ENCODE results near the gene MCF2L.

Gene MCF2L

DNA sequence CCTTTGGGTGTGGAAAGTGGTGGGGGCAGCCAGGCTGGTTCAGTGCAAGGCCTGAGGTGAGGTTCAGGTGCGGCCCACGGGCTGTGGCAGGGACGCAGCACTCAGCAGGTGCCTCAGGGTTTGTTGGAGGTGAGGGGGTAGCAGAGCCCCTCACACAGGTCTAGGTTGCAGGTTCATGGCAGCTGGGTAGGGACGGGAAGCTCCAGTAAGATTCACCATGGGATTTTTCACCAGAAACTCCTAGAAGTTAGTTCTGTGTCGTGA, 14.0 kb downstream of the MCF2L start:
- no peak overlapping the region for H2BK12ac ChIP-seq (ENCODE audit: low read length in 2 of 2)
- WGBS, result 75% methylated on average over 5 of the region's 5 CpGs
- no peaks in the 10 kb centered on the region for H3K36me3 ChIP-seq (ENCODE audit: control insufficient read depth in 1 of 2, insufficient read depth in 2 of 2, low read depth in 1 of 2, low read length in 2 of 2)
- no peak overlapping the region for H2AK5ac ChIP-seq (ENCODE audit: low read length, severe bottlenecking)
- H2BK15ac ChIP-seq (ENCODE audit: low read depth, poor library complexity, severe bottlenecking), result no peak overlapping the region
- DNase-seq, result no peak
- H3K18ac ChIP-seq (ENCODE audit: low read depth in 1 of 2, low read length in 2 of 2), result no peak overlapping the region
- H3K27me3 ChIP-seq (ENCODE audit: control insufficient read depth in 1 of 2, insufficient read depth in 1 of 2, low read length in 2 of 2), result peaks cover 43 to 74% of the 10 kb centered on the region in 2 experiments
- H4K91ac ChIP-seq (ENCODE audit: low read length), result no peak overlapping the region
- H2BK5ac ChIP-seq (ENCODE audit: low read depth, low read length, poor library complexity, severe bottlenecking), result no peak overlapping the region
- no peak overlapping the region for H4K8ac ChIP-seq (ENCODE audit: low read length)
- H3K9me3 ChIP-seq (ENCODE audit: control insufficient read depth, low read length), result no peaks in the 10 kb centered on the region
- H3K4ac ChIP-seq (ENCODE audit: low read depth in 1 of 2, low read length in 2 of 2), result no peak overlapping the region
- no peaks in the 10 kb centered on the region for H3K79me1 ChIP-seq (replicated peaks; ENCODE audit: low read length, poor library complexity, severe bottlenecking)
- H3K4me3 ChIP-seq (ENCODE audit: insufficient read depth in 1 of 2, low read depth in 1 of 2, low read length in 2 of 2), result no peak overlapping the region
- no peak overlapping the region for H3K23ac ChIP-seq (ENCODE audit: low read length in 2 of 2)
- no peaks in the 10 kb centered on the region for H3K4me1 ChIP-seq (ENCODE audit: control insufficient read depth, insufficient read depth, low read depth, low read length)
- no peak overlapping the region for H3K9ac ChIP-seq (ENCODE audit: low read length)
- no peak overlapping the region for H3K4me2 ChIP-seq (ENCODE audit: low read length, poor library complexity, severe bottlenecking)
- H2BK120ac ChIP-seq (ENCODE audit: low read depth, low read length), result no peak overlapping the region
- no peak overlapping the region for H3K27ac ChIP-seq (ENCODE audit: low read length, poor library complexity, severe bottlenecking)
- no peak overlapping the region for H3K14ac ChIP-seq (ENCODE audit: low read length in 2 of 2)
- no peak overlapping the region for H2AFZ ChIP-seq (ENCODE audit: low read depth, low read length)

DNA sequence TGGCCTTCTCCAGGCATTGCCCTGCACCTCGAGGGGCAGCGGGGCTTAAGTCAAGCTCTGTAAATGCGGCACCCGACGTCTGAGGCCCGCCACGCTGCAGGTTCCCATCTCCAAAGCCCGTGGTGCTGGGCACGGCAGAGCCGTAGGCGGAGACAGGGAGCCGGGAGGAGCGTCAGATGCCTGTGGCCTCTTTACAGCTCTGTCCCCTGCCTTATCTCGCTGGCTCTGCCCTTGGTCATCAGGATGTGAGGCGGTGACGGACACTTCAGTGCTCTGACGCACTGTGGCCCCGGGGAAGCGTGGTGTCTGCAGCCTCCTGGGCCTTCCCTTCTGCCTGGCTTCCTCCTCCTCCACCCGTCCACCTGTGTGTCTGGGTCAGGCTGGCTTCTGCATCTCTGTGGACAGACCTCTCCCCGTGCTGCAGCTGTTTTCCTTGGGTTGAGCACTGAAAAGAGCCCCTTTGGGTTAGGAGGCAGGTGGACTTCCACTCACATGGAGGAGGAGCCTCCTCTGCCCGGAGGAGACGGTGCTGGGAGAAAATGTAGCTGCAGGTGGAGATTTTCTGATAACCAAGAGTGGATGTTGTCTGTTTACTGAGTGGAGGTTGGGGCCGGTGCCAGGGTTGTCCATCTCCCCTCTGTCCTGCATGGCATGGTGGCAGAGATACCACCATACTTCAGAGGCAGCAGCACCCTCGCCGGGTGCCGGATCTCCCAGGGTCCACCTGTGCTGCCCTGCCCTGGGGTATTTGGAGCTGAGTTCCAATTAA, 14.6 kb downstream of the MCF2L start:
- Histone ChIP-seq H3K4me3 (ENCODE audit: insufficient read depth in 1 of 2, low read depth in 1 of 2, low read length in 2 of 2) (no peak overlapping the region), H3K4ac (ENCODE audit: low read depth in 1 of 2, low read length in 2 of 2) (no peak overlapping the region), H2AK5ac (ENCODE audit: low read length, severe bottlenecking) (no peak overlapping the region), H2BK15ac (ENCODE audit: low read depth, poor library complexity, severe bottlenecking) (no peak overlapping the region), H2AFZ (ENCODE audit: low read depth, low read length) (no peak overlapping the region), H3K14ac (ENCODE audit: low read length in 2 of 2) (no peak overlapping the region), H3K23ac (ENCODE audit: low read length in 2 of 2) (no peak overlapping the region), H2BK120ac (ENCODE audit: low read depth, low read length) (no peak overlapping the region), H3K9ac (ENCODE audit: low read length) (no peak overlapping the region), H4K8ac (ENCODE audit: low read length) (peak overlapping the region; percentile 2), H2BK12ac (ENCODE audit: low read length in 2 of 2) (no peak overlapping the region), H2BK5ac (ENCODE audit: low read depth, low read length, poor library complexity, severe bottlenecking) (no peak overlapping the region), H3K18ac (ENCODE audit: low read depth in 1 of 2, low read length in 2 of 2) (no peak overlapping the region), H3K79me1 (replicated peaks; ENCODE audit: low read length, poor library complexity, severe bottlenecking) (no peaks in the 10 kb centered on the region), H3K27me3 (ENCODE audit: control insufficient read depth in 1 of 2, insufficient read depth in 1 of 2, low read length in 2 of 2) (peaks cover 36 to 70% of the 10 kb centered on the region in 2 experiments), H3K27ac (ENCODE audit: low read length, poor library complexity, severe bottlenecking) (no peak overlapping the region), H4K91ac (ENCODE audit: low read length) (no peak overlapping the region), H3K4me2 (ENCODE audit: low read length, poor library complexity, severe bottlenecking) (no peak overlapping the region), H3K4me1 (ENCODE audit: control insufficient read depth, insufficient read depth, low read depth, low read length) (no peaks in the 10 kb centered on the region), H3K36me3 (ENCODE audit: control insufficient read depth in 1 of 2, insufficient read depth in 2 of 2, low read depth in 1 of 2, low read length in 2 of 2) (no peaks in the 10 kb centered on the region), H3K9me3 (ENCODE audit: control insufficient read depth, low read length) (no peaks in the 10 kb centered on the region)
- 68% methylated on average over 25 of the region's 27 CpGs for WGBS
- no peak for DNase-seq

DNA sequence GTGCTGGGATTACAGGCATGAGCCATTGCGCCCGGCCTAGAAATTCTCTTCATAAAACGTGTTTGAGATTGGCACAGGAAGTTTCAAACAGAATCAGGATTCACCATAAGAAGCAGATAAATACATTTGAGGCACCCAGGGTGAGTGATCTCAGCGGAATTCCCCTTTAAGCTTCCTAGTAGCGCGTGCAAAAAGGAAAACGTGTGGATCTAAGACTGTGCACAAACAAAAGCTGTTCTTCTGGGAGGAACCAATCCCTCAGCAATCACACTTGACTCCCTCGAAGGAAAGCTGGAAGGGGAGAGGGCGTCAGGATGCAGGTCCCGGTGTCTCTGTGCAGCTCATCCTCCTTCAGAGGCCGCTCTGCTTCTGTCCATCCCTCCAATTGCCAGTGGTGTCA, 15.5 kb downstream of the MCF2L start:
- no peak overlapping the region for H2AK5ac ChIP-seq (ENCODE audit: low read length, severe bottlenecking)
- H2BK15ac ChIP-seq (ENCODE audit: low read depth, poor library complexity, severe bottlenecking), result no peak overlapping the region
- H4K91ac ChIP-seq (ENCODE audit: low read length), result no peak overlapping the region
- H3K9ac ChIP-seq (ENCODE audit: low read length), result no peak overlapping the region
- no peaks in the 10 kb centered on the region for H3K36me3 ChIP-seq (ENCODE audit: control insufficient read depth in 1 of 2, insufficient read depth in 2 of 2, low read depth in 1 of 2, low read length in 2 of 2)
- H3K79me1 ChIP-seq (replicated peaks; ENCODE audit: low read length, poor library complexity, severe bottlenecking), result no peaks in the 10 kb centered on the region
- no peak overlapping the region for H2BK5ac ChIP-seq (ENCODE audit: low read depth, low read length, poor library complexity, severe bottlenecking)
- no peaks in the 10 kb centered on the region for H3K9me3 ChIP-seq (ENCODE audit: control insufficient read depth, low read length)
- no peak overlapping the region for H2BK12ac ChIP-seq (ENCODE audit: low read length in 2 of 2)
- no peak overlapping the region for H4K8ac ChIP-seq (ENCODE audit: low read length)
- H3K4me3 ChIP-seq (ENCODE audit: insufficient read depth in 1 of 2, low read depth in 1 of 2, low read length in 2 of 2), result no peak overlapping the region
- no peak overlapping the region for H3K14ac ChIP-seq (ENCODE audit: low read length in 2 of 2)
- no peak overlapping the region for H3K27ac ChIP-seq (ENCODE audit: low read length, poor library complexity, severe bottlenecking)
- no peak overlapping the region for H3K23ac ChIP-seq (ENCODE audit: low read length in 2 of 2)
- DNase-seq, result no peak
- no peaks in the 10 kb centered on the region for H3K4me1 ChIP-seq (ENCODE audit: control insufficient read depth, insufficient read depth, low read depth, low read length)
- 77% methylated on average over 10 of the region's 11 CpGs for WGBS
- no peak overlapping the region for H3K4ac ChIP-seq (ENCODE audit: low read depth in 1 of 2, low read length in 2 of 2)
- H3K4me2 ChIP-seq (ENCODE audit: low read length, poor library complexity, severe bottlenecking), result no peak overlapping the region
- no peak overlapping the region for H2BK120ac ChIP-seq (ENCODE audit: low read depth, low read length)
- H2AFZ ChIP-seq (ENCODE audit: low read depth, low read length), result no peak overlapping the region
- H3K27me3 ChIP-seq (ENCODE audit: control insufficient read depth in 1 of 2, insufficient read depth in 1 of 2, low read length in 2 of 2), result peaks cover 28 to 62% of the 10 kb centered on the region in 2 experiments
- H3K18ac ChIP-seq (ENCODE audit: low read depth in 1 of 2, low read length in 2 of 2), result no peak overlapping the region

DNA sequence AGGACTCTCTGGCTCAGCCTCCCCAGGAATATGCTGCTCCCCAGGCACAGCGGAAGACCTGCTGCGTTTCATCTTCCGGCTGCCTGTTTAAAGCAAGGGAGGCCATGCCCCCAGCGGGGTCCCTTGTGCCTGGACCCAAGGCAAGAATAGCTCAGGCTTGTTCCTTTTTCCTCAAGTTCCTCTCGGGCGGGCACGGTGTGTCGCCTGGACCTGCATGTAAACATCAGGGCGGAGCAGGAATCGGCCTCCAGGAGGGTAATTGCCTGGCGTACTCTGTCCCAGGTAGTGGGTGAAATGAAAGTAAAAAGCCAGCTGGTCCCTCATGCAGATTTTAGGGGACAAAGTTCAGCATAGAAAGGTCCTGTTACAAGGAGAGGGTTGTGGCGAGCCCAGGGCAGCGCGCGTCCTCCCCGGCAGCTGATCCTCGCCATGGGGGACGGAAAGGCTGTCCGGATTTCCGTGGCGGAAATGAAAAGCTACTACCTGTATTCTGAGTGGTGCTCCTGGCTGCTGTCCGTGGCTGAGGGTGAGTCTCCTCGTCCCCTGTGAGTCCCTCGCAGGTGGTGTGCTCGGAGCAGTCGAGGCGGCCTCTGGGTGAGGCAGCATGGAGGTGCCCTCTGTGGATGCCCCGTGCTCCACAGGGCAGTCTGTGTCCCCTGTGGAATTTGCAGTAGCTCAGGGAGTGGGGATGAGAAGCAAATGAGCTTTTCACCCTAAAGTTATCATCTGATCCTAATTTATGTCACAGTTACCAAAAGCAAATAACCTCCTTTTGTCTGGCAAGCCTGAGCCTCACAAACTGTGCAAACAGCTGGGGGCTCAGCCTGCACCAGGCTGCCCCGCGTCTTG, 16.2 kb downstream of the MCF2L start:
- no peak overlapping the region for H2AK5ac ChIP-seq (ENCODE audit: low read length, severe bottlenecking)
- no peak overlapping the region for H3K4me2 ChIP-seq (ENCODE audit: low read length, poor library complexity, severe bottlenecking)
- H3K4me3 ChIP-seq (ENCODE audit: insufficient read depth in 1 of 2, low read depth in 1 of 2, low read length in 2 of 2), result no peak overlapping the region
- WGBS, result 88% methylated on average over 26 of the region's 30 CpGs
- H3K79me1 ChIP-seq (replicated peaks; ENCODE audit: low read length, poor library complexity, severe bottlenecking), result no peaks in the 10 kb centered on the region
- no peak overlapping the region for H4K8ac ChIP-seq (ENCODE audit: low read length)
- no peak overlapping the region for H3K4ac ChIP-seq (ENCODE audit: low read depth in 1 of 2, low read length in 2 of 2)
- DNase-seq, result no peak
- no peaks in the 10 kb centered on the region for H3K36me3 ChIP-seq (ENCODE audit: control insufficient read depth in 1 of 2, insufficient read depth in 2 of 2, low read depth in 1 of 2, low read length in 2 of 2)
- H3K23ac ChIP-seq (ENCODE audit: low read length in 2 of 2), result no peak overlapping the region
- H4K91ac ChIP-seq (ENCODE audit: low read length), result no peak overlapping the region
- peaks cover 25 to 63% of the 10 kb centered on the region in 2 experiments for H3K27me3 ChIP-seq (ENCODE audit: control insufficient read depth in 1 of 2, insufficient read depth in 1 of 2, low read length in 2 of 2)
- H3K9me3 ChIP-seq (ENCODE audit: control insufficient read depth, low read length), result no peaks in the 10 kb centered on the region
- no peak overlapping the region for H2BK15ac ChIP-seq (ENCODE audit: low read depth, poor library complexity, severe bottlenecking)
- H2BK12ac ChIP-seq (ENCODE audit: low read length in 2 of 2), result no peak overlapping the region
- no peaks in the 10 kb centered on the region for H3K4me1 ChIP-seq (ENCODE audit: control insufficient read depth, insufficient read depth, low read depth, low read length)
- no peak overlapping the region for H2BK120ac ChIP-seq (ENCODE audit: low read depth, low read length)
- H3K14ac ChIP-seq (ENCODE audit: low read length in 2 of 2), result no peak overlapping the region
- H2BK5ac ChIP-seq (ENCODE audit: low read depth, low read length, poor library complexity, severe bottlenecking), result no peak overlapping the region
- H3K27ac ChIP-seq (ENCODE audit: low read length, poor library complexity, severe bottlenecking), result no peak overlapping the region
- no peak overlapping the region for H2AFZ ChIP-seq (ENCODE audit: low read depth, low read length)
- no peak overlapping the region for H3K9ac ChIP-seq (ENCODE audit: low read length)
- no peak overlapping the region for H3K18ac ChIP-seq (ENCODE audit: low read depth in 1 of 2, low read length in 2 of 2)

All from mesenchymal stem cell (in vitro differentiated cells and primary cell).